ENCODE data around the gene MIF4GD.

DNA sequence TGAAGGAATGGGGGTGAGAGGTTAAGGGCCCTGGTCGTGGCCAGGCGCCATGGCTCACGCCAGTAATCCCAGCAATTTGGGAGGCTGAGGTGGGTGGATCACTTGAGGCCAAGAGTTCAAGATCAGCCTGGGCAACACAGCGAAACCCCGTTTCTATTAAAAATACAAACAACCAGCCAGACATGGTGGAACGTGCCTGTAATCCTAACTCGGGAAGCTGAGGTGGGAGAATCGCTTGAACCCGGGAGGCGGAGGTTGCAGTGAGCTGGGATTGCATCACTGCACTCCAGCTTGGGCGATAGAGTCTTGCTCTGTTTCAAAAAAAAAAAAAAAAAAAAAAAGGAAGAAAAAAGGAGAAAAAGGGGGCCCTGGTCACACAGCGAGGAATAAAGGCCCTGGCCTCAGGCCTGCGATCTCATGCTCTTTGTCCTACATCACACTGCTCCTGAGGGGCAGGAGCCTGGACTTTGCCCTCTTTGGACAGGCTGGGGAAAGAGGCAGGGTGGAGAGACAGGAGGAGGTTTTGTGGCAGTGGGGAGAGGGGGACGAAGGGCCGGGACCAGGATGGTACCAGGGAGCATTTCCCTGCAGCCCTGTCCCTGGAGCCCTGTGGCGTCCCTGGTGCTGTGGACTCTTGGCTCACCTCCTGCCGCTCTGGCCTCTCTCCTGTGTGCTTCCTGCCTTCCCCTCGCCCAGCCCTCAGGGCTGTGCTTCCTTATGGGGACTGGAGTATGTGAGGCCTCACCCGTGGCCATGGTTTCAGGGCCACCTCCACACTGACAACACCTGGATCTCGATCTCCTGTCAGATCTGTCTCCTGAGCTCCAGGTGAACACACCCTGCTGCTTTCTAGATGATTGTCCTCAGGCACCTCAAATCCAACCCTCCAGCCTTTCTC is 38.0 kb upstream of the MIF4GD start:
- TF ChIP-seq, protein P1, sequence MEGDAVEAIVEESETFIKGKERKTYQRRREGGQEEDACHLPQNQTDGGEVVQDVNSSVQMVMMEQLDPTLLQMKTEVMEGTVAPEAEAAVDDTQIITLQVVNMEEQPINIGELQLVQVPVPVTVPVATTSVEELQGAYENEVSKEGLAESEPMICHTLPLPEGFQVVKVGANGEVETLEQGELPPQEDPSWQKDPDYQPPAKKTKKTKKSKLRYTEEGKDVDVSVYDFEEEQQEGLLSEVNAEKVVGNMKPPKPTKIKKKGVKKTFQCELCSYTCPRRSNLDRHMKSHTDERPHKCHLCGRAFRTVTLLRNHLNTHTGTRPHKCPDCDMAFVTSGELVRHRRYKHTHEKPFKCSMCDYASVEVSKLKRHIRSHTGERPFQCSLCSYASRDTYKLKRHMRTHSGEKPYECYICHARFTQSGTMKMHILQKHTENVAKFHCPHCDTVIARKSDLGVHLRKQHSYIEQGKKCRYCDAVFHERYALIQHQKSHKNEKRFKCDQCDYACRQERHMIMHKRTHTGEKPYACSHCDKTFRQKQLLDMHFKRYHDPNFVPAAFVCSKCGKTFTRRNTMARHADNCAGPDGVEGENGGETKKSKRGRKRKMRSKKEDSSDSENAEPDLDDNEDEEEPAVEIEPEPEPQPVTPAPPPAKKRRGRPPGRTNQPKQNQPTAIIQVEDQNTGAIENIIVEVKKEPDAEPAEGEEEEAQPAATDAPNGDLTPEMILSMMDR (IDR thresholded peaks at IDR 0.05; ENCODE audit: insufficient read depth, low read depth, low read length), result no peak
- no peak for TF ChIP-seq EZH2 (IDR thresholded peaks at IDR 0.05; ENCODE audit: insufficient read depth, low read length)
